H1 (cell line): ENCODE results near the gene CEND1.

Experiments used
- ASH2L ChIP-seq: fragments of 200-600, 300-600 bp; sonication (generic); IDR thresholded peaks from one replicate; pipeline ENCODE4 v1.7.1; 2017; ENCODE audit warnings: low read length
- BRCA1 ChIP-seq: IDR thresholded peaks from 2 replicates; pipeline ENCODE4 v1.6.1; 2012; ENCODE audit warnings: low read depth, low read length, improper control_type of control experiment
- CTCF ChIP-seq, 3 experiments: IDR thresholded peaks; 1 replicate in 2 of 3; 2 replicates in 1 of 3; pipeline versions ENCODE4 v1.5.1 to v1.6.1; 2011; ENCODE audit warnings: low read length in 3 of 3, mild to moderate bottlenecking in 3 of 3, inconsistent platforms in 2 of 3, low read depth in 1 of 3, moderate library complexity in 1 of 3; ENCODE audit not compliant: insufficient read depth in 1 of 3; ENCODE audit errors: control extremely low read depth in 1 of 3
- JUN ChIP-seq: IDR thresholded peaks from 2 replicates; pipeline ENCODE4 v1.6.1; 2011; ENCODE audit warnings: low read depth, mild to moderate bottlenecking, improper control_type of control experiment, low read length
- POLR2A ChIP-seq, 2 experiments: IDR thresholded peaks; 1 replicate in 1 of 2; 2 replicates in 1 of 2; pipeline ENCODE4 v1.6.1; 2011; ENCODE audit warnings: low read depth in 2 of 2, low read length in 2 of 2, mild to moderate bottlenecking in 2 of 2; ENCODE audit errors: control extremely low read depth in 1 of 2

DNA sequence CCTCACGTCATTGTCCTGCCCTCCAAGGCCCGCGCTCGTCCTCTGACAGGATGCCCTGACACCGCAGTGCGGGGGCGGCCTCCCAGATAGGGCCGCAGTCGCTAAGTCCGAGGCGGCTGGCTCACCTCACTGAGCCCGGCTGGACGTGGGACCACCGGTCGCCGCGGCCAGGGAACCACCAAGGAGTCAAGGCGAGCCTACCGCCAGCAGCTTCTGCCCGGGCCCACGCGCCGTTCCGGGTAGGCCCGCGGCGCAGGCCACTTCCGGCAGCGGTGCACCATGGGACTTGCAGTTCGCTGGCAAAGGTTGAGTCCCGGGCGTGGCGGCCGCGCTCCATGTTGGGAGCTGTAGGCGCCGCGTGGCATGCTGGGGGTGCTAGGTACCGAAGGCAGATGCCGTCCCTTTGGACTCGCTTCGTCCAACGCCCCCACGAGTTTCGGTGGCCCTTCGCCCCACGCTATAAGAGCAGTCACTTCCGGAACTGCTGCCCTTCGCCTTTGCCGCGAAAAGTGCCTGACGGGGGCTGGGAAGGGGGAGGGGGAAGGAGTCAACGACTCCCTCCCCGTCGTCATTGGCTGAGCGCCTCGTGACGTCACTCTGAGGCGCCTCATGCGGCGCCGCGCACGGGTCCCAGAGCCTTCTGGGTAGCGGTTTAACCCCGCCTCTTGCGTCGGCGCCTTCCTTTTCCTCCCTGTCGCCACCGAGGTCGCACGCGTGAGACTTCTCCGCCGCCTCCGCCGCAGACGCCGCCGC is 19.6 kb upstream of the CEND1 start, which contains the start of gene RPLP2:
- no peak for TF ChIP-seq CTCF (IDR thresholded peaks at IDR 0.05; ENCODE audit: control extremely low read depth in 1 of 3, insufficient read depth in 1 of 3, low read depth in 1 of 3, low read length in 3 of 3)
- peak; percentile 91 for TF ChIP-seq ASH2L
- peak; percentile 60 for TF ChIP-seq BRCA1
- TF ChIP-seq POLR2A (IDR thresholded peaks at IDR 0.05; ENCODE audit: control extremely low read depth in 1 of 2, low read depth in 2 of 2, low read length in 2 of 2) = peak in 1 of 2 experiments; percentile 90; a peak in 2 of 3 replicates
- TF ChIP-seq JUN = 0 out of 2 replicates have a peak, but pooled peaks have one; percentile 20
